Superior temporal gyrus (tissue), 1 donor: Measurements from ENCODE around the gene KRT74.
A peak's percentile ranks its signal among the peaks of the same experiment; 100 is the strongest.

ENCODE experiments used
- DNase-seq: peaks from one replicate; pipeline ENCODE4 v3.0.0-alpha.2; 2016; ENCODE audit errors: extremely low spot score

Gene KRT74

GRCh38 chr12:52575256-52575655 lies 1.6 kb upstream of the KRT74 start:
- DNase-seq: no peak

- no peak for DNase-seq
Observed at GRCh38 chr12:52573306-52573705, 337 bp downstream of the KRT74 start.

- no peak for DNase-seq
Observed at GRCh38 chr12:52570511-52570910, 3.1 kb downstream of the KRT74 start.

- peak; percentile 30 for DNase-seq
Observed at GRCh38 chr12:52568111-52568510, 5.5 kb downstream of the KRT74 start.

GRCh38 chr12:52566847-52567291 lies 6.8 kb downstream of the KRT74 start:
- no peak for DNase-seq

GRCh38 chr12:52564582-52564981 lies 9.1 kb downstream of the KRT74 start:
- no peak for DNase-seq

- no peak for DNase-seq
Observed at GRCh38 chr12:52561880-52562449, 11.7 kb downstream of the KRT74 start.

GRCh38 chr12:52559979-52560378 lies 13.7 kb downstream of the KRT74 start:
- no peak for DNase-seq

GRCh38 chr12:52558781-52559445 lies 14.7 kb downstream of the KRT74 start:
- DNase-seq: no peak

- no peak for DNase-seq
Observed at GRCh38 chr12:52557476-52557875, 16.2 kb downstream of the KRT74 start.

- no peak for DNase-seq
Observed at GRCh38 chr12:52555577-52555976, 18.1 kb downstream of the KRT74 start.

GRCh38 chr12:52552681-52553195 lies 20.9 kb downstream of the KRT74 start, which contains the start of gene KRT71:
Gene KRT71, minus strand, starts transcription at chr12:52553145. Its CDS starts 68 bp downstream, at chr12:52553077.
- no peak for DNase-seq

GRCh38 chr12:52552055-52552454 lies 21.6 kb downstream of the KRT74 start:
- DNase-seq: no peak

- no peak for DNase-seq
Observed at GRCh38 chr12:52551216-52551865, 22.3 kb downstream of the KRT74 start.

GRCh38 chr12:52546126-52546525 lies 27.5 kb downstream of the KRT74 start:
- DNase-seq: no peak

- peak; percentile 64 for DNase-seq
Observed at GRCh38 chr12:52543985-52544883, 29.4 kb downstream of the KRT74 start.

- DNase-seq: no peak
Observed at GRCh38 chr12:52542785-52543318, 30.8 kb downstream of the KRT74 start.

GRCh38 chr12:52542157-52542556 lies 31.5 kb downstream of the KRT74 start:
- no peak for DNase-seq

- no peak for DNase-seq
Observed at GRCh38 chr12:52541709-52542108, 31.9 kb downstream of the KRT74 start.

- no peak for DNase-seq
Observed at GRCh38 chr12:52540531-52540930, 33.1 kb downstream of the KRT74 start.

GRCh38 chr12:52539821-52540173 lies 33.8 kb downstream of the KRT74 start:
- no peak for DNase-seq
